ENCODE data around the gene REM2.

- no peak for TF ChIP-seq CTCF (conservative IDR thresholded peaks at IDR 0.05 in 1 of 2, IDR thresholded peaks at IDR 0.05 in 1 of 2; ENCODE audit: low read depth in 1 of 2, low read length in 2 of 2)
- TF ChIP-seq EZH2 (IDR thresholded peaks at IDR 0.05; ENCODE audit: low read length, missing control alignments): no peak
Measured at GRCh38 chr14:22875748-22876319, 7.2 kb upstream of the REM2 start.
